NCI-H446 treated with DMSO at 0.1 percent for 48 hours (cell line): ENCODE measurements around the gene ZBTB32.
"Not testable (repeated sequence)": the region's sequence is repeated elsewhere in the genome, so short reads cannot be mapped to it uniquely, and the experiment has no call there.

Experiments used
- DNase-seq: peaks from one replicate; lab custom pipeline; 2025; lab: John Stamatoyannopoulos, UW

Gene ZBTB32

DNA sequence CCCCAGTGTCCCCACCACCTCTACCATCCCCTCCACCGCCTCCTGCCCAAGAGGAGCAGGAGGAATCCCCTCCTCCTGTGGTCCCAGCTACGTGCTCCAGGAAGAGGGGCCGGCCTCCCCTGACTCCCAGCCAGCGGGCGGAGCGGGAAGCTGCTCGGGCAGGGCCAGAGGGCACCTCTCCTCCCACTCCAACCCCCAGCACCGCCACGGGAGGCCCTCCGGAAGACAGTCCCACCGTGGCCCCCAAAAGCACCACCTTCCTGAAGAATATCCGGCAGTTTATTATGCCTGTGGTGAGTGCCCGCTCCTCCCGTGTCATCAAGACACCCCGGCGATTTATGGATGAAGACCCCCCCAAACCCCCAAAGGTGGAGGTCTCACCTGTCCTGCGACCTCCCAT is 16.3 kb downstream of the ZBTB32 start:
- no peak for DNase-seq

DNA sequence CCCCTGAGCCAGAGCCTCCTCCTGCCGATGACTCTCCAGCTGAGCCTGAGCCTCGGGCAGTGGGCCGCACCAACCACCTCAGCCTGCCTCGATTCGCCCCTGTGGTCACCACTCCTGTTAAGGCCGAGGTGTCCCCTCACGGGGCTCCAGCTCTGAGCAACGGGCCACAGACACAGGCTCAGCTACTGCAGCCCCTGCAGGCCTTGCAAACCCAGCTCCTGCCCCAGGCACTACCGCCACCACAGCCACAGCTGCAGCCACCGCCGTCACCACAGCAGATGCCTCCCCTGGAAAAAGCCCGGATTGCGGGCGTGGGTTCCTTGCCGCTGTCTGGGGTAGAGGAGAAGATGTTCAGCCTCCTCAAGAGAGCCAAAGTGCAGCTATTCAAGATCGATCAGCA is 17.0 kb downstream of the ZBTB32 start:
- DNase-seq, result no peak

GRCh38 chr19:35722461-35722860 is 18.1 kb downstream of the ZBTB32 start:
- no peak for DNase-seq

GRCh38 chr19:35722897-35723296 is 18.5 kb downstream of the ZBTB32 start:
- no peak for DNase-seq

DNA sequence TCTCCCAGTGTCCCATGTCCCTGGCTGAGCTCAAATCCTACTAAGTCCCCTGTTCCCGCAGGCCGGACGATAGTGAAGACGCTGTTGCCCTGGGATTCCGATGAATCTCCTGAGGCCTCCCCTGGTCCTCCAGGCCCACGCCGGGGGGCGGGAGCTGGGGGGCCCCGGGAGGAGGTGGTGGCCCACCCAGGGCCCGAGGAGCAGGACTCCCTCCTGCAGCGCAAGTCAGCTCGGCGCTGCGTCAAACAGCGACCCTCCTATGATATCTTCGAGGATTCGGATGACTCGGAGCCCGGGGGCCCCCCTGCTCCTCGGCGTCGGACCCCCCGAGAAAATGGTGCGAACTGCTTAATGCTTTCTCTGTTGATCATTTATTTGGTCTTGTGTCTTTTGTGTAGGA is 19.3 kb downstream of the ZBTB32 start:
- no peak for DNase-seq

DNA sequence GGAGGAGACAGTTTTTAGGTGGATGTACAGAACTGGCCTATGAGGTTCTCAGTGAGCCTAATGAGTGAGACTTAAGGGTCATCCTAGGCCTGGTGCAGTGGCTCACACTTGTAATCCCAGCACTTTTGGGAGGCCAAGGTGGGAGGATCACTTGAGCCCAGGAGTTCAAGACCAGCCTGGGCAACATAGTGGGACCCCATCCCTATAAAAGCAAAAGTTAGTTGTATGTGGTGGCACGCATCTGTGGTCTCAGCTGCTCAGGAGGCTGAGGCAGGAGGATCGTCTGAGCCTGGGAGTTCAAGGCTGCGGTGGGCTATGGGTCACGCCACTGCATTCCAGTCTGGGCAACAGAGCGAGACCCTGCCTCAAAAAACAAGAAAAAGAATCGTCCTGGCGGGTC is 19.8 kb downstream of the ZBTB32 start:
- not testable (repeated sequence) for DNase-seq

- DNase-seq, result no peak
These were observed 20.2 kb downstream of the ZBTB32 start for GRCh38 chr19:35724560-35724959.

GRCh38 chr19:35725216-35725861 is 21.0 kb downstream of the ZBTB32 start:
- no peak for DNase-seq

DNA sequence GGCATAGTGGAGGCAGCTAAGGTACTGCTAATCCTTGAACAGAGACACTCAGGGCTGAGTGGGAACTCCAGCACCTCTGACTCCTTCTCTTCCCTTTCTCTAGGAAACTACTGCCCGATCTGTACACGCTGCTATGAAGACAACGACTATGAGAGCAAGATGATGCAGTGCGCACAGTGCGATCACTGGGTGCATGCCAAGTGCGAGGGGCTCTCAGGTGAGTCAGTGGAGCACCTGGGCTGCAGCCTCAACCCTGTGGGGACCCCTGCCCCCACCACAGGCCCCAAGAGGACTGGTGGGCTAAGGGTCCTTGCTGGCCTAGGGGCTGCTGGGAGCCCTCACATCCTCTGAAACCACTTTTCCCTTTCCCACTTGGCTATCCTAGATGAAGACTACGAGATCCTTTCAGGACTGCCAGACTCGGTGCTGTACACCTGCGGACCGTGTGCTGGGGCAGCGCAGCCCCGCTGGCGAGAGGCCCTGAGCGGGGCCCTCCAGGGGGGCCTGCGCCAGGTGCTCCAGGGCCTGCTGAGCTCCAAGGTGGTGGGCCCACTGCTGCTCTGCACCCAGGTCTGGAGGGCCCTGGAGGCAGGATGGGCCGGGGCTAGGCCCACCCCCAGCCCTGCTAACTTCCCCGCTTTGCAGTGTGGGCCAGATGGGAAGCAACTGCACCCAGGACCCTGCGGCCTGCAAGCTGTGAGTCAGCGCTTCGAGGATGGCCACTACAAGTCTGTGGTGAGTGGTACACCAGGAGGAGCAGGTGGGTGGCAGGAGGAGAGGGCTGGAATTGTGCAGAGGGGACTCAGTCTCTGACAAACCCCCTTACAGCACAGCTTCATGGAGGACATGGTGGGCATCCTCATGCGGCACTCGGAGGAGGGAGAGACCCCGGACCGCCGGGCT is 22.9 kb downstream of the ZBTB32 start:
- no peak for DNase-seq

DNA sequence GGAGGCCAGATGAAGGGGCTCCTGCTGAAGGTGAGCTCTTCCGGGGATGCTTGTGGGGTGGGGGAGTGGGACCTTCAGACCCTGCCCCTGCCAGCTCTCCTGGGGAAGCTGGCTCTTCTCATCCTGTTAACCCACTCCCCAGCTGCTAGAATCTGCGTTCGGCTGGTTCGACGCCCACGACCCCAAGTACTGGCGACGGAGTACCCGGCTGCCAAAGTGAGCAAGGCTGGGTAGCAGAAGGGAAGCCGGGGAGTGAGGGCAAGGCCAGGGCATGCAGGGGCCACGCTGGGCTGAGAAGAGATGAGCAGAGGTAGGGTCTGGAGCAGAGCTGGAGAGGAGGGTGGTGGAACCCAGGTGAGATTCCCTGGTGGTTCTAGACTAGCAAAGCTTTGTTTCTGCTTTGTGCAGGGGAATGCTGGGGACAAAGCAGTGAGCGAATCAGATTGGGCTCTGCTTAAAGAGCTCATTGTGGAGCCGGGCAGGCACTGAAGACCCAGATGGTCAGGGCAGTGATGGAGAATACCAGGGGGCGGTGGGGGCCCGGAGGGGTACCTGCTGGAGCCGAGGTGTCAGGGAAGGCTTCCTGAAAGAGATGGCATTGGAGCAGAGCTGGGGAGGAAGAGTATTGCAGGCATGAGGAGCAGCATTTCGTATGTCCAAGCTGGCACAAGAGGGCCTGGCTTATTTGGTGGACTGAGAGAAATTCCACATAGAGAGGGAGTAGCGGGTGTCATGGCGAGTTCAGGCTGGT is 23.8 kb downstream of the ZBTB32 start:
- DNase-seq, result no peak

DNA sequence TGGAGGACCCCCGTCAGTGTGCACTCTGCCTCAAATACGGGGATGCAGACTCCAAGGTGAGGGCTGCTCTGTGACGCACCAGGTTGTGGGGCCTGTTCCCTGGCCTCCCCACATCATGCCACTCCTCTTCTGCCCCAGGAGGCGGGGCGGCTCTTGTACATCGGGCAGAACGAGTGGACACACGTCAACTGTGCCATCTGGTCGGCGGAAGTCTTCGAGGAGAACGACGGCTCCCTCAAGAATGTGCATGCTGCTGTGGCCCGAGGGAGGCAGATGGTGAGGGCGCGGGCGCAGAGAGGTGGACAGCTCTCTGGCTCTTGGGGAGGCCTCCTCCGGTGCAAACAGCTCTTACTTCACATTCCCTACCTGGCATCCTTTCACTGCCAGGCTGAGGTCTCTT is 24.7 kb downstream of the ZBTB32 start:
- no peak for DNase-seq

DNA sequence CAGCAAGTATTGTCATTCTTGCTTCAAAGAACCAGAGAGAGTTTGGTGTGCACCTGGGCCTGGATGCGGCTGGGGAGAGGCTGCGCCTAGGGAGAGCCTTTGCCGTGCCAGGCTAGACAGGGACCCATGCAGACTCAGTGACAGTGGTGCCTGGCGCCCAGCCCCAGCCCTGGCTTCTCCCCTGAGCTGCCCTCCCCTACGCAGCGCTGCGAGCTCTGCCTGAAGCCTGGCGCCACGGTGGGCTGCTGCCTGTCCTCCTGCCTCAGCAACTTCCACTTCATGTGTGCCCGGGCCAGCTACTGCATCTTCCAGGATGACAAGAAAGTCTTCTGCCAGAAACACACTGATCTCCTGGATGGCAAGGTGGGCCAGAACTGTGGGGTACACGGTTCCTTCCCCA is 25.4 kb downstream of the ZBTB32 start:
- no peak for DNase-seq

DNA sequence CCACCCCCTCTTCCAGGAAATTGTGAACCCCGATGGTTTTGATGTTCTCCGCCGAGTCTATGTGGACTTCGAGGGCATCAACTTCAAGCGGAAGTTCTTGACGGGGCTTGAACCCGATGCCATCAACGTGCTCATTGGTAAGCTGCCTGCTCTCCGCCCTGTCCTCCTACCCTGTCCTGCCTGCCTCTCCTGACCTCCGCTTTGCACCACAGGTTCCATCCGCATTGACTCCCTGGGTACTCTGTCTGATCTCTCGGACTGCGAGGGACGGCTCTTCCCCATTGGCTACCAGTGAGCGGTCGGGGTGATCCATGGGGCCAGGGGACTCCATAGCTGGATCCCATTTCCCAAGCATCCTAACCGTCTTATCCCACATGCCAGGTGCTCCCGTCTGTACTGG is 26.0 kb downstream of the ZBTB32 start:
- DNase-seq, result no peak

GRCh38 chr19:35731353-35731752 is 27.0 kb downstream of the ZBTB32 start:
- no peak for DNase-seq

GRCh38 chr19:35731779-35732405 is 27.5 kb downstream of the ZBTB32 start:
- DNase-seq, result no peak

- DNase-seq, result no peak
These were observed 28.3 kb downstream of the ZBTB32 start for GRCh38 chr19:35732540-35733179.

DNA sequence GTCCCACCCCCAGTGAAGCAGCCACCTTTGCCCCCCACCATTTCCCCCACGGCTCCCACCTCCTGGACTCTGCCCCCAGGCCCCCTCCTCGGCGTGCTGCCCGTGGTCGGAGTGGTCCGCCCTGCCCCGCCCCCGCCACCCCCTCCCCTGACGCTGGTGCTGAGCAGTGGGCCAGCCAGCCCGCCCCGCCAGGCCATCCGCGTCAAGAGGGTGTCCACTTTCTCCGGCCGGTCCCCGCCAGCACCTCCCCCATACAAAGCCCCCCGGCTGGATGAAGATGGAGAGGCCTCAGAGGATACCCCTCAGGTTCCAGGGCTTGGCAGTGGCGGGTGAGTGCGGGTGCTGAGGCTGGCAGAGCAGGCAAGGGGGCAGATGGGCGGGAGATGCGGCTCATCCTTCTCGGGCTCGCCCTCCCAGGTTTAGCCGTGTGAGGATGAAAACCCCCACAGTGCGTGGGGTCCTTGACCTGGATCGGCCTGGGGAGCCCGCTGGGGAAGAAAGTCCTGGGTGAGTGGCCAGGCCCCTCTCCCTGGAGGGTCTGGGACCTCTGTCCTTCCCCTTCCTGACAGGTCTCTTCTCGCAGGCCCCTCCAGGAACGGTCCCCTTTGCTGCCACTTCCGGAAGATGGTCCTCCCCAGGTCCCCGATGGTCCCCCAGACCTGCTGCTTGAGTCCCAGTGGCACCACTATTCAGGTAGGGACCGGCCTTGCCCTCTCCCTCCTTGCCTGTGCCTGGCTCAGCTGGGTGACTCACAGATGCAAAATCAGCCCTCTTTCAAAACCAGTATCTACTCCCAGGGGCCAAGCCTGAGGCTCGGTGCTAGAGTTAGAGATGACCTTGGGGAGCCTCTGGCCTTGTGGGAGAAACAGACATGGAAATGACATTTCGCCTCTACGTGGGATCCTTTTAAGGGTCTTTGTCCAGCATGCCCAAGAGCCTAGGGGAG is 29.1 kb downstream of the ZBTB32 start:
- no peak for DNase-seq

DNA sequence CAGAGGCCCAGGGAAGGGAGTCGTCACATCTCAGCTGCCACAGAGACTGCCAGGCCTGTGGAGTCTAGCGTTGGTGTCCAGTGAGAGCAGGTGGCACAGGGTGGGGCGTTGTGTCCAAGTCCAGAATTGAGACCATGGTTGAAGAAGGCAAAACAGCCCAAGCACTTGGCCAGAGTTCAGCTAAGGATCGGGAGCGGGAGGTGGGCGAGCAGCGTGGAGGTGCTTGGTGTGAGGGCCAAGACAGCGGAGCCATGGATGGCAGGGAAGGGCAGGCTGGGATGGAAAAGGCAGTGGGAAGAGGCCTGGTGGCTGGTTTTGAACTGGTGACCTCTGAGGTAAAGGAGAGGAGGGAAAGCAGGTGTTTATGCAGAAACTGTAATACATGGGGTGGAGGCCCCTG is 29.9 kb downstream of the ZBTB32 start:
- no peak for DNase-seq

GRCh38 chr19:35734889-35735288 is 30.5 kb downstream of the ZBTB32 start:
- no peak for DNase-seq
